ENCODE measurements around the gene IGFBP3. TPM values are rescaled to one million over a fixed set of nuclear protein-coding genes. Genes with fewer than 3 reads are reported as not detected.
A peak's percentile ranks its signal among the peaks of the same experiment; 100 is the strongest.

Gene IGFBP3
- total and polyA plus RNA-seq, 2 of the 13 experiments (the other 11 are each of a cell fraction or from before 2014, with no cell fraction given): 57.5 TPM; not detected in 1

DNA sequence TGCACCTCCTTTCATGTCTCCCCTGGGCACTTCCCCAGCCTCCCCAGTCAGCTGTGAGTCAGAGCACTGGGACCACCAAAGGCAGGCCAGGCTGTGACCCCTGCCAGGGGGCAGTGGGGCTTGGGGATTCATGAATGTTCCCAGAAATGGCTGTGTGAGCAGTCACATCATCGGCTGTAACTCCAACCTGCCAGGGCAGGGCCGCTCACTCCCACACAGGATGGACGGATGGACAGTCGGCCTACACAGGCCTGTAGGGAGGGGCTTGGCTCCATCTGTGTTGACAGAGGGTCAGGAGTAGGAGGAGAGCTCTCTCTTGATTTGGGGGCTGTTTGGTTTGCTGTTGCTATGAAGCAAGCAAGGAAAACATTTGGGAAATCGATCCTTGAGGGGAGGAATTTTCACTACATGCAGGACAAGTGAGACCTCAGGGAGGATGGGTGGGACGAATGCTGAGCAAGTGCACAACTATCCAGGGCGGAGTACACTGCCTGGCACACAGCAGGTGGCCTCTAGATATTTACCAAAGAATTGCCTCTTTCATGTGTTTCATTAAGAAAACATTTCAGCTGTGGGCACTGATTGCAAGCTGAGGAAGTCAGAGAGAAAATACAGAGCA lies 35.7 kb downstream of the IGFBP3 start (continued):
- TF ChIP-seq TCF7L2 (IDR thresholded peaks at IDR 0.05; ENCODE audit: low read depth, low read length) (no peak), NFKB2 (CRISPR knock-in tag; IDR thresholded peaks at IDR 0.05; ENCODE audit: borderline replicate concordance) (peak; percentile 73; the same call in 1 of the 2 replicates), JUNB (CRISPR knock-in tag; IDR thresholded peaks at IDR 0.05; ENCODE audit: borderline replicate concordance) (peak; percentile 90), ZBTB8A (CRISPR knock-in tag; IDR thresholded peaks at IDR 0.05; ENCODE audit: borderline replicate concordance, low read depth) (no peak), CENPT (CRISPR knock-in tag; IDR thresholded peaks at IDR 0.05; ENCODE audit: low read depth) (no peak), PTBP1 (IDR thresholded peaks at IDR 0.05; ENCODE audit: low read depth, low read length, poor library complexity, severe bottlenecking) (no peak), CAMTA2 (CRISPR knock-in tag; IDR thresholded peaks at IDR 0.05; ENCODE audit: borderline replicate concordance) (no peak), WIZ (CRISPR knock-in tag; IDR thresholded peaks at IDR 0.05) (no peak), KMT2B (CRISPR knock-in tag; IDR thresholded peaks at IDR 0.05) (peak; percentile 81), KLF13 (CRISPR knock-in tag; IDR thresholded peaks at IDR 0.05) (no peak), AGO2 (optimal IDR thresholded peaks at IDR 0.05; ENCODE audit: low read depth, low read length) (no peak), ZNF878 (CRISPR knock-in tag; IDR thresholded peaks at IDR 0.05) (peak; percentile 64; the same call in 1 of the 2 replicates), ARNT (IDR thresholded peaks at IDR 0.05) (no peak), FOSL1 (CRISPR knock-in tag; IDR thresholded peaks at IDR 0.05; ENCODE audit: borderline replicate concordance) (peak; percentile 65; the same call in 1 of the 2 replicates), ZNF225 (CRISPR knock-in tag; IDR thresholded peaks at IDR 0.05) (no peak), JUND (CRISPR knock-in tag; IDR thresholded peaks at IDR 0.05) (peak; percentile 79), MTA3 (CRISPR knock-in tag; IDR thresholded peaks at IDR 0.05) (no peak), ZNF558 (CRISPR knock-in tag; IDR thresholded peaks at IDR 0.05; ENCODE audit: borderline replicate concordance) (no peak), ARNTL (CRISPR knock-in tag; IDR thresholded peaks at IDR 0.05) (peak; percentile 94), HOXA5 (CRISPR knock-in tag; IDR thresholded peaks at IDR 0.05) (peak; percentile 85), RARA (CRISPR knock-in tag; IDR thresholded peaks at IDR 0.05) (peak; percentile 94), KLF12 (CRISPR knock-in tag; IDR thresholded peaks at IDR 0.05; ENCODE audit: borderline replicate concordance) (peak; percentile 96)
- TF ChIP-seq, protein P1, sequence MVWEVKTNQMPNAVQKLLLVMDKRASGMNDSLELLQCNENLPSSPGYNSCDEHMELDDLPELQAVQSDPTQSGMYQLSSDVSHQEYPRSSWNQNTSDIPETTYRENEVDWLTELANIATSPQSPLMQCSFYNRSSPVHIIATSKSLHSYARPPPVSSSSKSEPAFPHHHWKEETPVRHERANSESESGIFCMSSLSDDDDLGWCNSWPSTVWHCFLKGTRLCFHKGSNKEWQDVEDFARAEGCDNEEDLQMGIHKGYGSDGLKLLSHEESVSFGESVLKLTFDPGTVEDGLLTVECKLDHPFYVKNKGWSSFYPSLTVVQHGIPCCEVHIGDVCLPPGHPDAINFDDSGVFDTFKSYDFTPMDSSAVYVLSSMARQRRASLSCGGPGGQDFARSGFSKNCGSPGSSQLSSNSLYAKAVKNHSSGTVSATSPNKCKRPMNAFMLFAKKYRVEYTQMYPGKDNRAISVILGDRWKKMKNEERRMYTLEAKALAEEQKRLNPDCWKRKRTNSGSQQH (CRISPR knock-in tag; IDR thresholded peaks at IDR 0.05; ENCODE audit: low read depth): no peak; the same call in 1 of the 2 replicates
- TF ChIP-seq, protein P2, sequence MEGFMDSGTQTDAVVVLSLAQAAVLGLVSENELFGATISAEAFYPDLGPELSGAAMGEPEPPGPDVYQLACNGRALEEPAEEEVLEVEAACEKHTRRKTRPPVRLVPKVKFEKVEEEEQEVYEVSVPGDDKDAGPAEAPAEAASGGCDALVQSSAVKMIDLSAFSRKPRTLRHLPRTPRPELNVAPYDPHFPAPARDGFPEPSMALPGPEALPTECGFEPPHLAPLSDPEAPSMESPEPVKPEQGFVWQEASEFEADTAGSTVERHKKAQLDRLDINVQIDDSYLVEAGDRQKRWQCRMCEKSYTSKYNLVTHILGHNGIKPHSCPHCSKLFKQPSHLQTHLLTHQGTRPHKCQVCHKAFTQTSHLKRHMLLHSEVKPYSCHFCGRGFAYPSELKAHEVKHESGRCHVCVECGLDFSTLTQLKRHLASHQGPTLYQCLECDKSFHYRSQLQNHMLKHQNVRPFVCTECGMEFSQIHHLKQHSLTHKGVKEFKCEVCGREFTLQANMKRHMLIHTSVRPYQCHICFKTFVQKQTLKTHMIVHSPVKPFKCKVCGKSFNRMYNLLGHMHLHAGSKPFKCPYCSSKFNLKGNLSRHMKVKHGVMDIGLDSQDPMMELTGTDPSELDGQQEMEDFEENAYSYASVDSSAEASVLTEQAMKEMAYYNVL (CRISPR knock-in tag; IDR thresholded peaks at IDR 0.05; ENCODE audit: borderline replicate concordance): peak; percentile 96
- TF ChIP-seq, protein P3, sequence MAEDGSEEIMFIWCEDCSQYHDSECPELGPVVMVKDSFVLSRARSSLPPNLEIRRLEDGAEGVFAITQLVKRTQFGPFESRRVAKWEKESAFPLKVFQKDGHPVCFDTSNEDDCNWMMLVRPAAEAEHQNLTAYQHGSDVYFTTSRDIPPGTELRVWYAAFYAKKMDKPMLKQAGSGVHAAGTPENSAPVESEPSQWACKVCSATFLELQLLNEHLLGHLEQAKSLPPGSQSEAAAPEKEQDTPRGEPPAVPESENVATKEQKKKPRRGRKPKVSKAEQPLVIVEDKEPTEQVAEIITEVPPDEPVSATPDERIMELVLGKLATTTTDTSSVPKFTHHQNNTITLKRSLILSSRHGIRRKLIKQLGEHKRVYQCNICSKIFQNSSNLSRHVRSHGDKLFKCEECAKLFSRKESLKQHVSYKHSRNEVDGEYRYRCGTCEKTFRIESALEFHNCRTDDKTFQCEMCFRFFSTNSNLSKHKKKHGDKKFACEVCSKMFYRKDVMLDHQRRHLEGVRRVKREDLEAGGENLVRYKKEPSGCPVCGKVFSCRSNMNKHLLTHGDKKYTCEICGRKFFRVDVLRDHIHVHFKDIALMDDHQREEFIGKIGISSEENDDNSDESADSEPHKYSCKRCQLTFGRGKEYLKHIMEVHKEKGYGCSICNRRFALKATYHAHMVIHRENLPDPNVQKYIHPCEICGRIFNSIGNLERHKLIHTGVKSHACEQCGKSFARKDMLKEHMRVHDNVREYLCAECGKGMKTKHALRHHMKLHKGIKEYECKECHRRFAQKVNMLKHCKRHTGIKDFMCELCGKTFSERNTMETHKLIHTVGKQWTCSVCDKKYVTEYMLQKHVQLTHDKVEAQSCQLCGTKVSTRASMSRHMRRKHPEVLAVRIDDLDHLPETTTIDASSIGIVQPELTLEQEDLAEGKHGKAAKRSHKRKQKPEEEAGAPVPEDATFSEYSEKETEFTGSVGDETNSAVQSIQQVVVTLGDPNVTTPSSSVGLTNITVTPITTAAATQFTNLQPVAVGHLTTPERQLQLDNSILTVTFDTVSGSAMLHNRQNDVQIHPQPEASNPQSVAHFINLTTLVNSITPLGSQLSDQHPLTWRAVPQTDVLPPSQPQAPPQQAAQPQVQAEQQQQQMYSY (CRISPR knock-in tag; IDR thresholded peaks at IDR 0.05): no peak

Measured in HepG2 (cell line).